WTC11 (cell line): ENCODE data around the gene CLDN20. TPM values are rescaled to one million over a fixed set of nuclear protein-coding genes. Genes with fewer than 3 reads are reported as not detected.
A peak's percentile ranks its signal among the peaks of the same experiment; 100 is the strongest.

Experiments used
- ATAC-seq: fragments of 200-7000 bp; cut with Tn5 transposase; 2 replicates; pipeline ENCODE4 v1.10.0; 2021; ENCODE audit warnings: mild to moderate bottlenecking, moderate library complexity
- CTCF ChIA-PET: fragments of 300-600 bp; sonication (Branson Sonifier 250); formaldehyde crosslinking; loops from one replicate; lab custom pipeline; 2021; ENCODE audit warnings: antibody characterized with exemption; lab: Charles Lee
- POLR2A ChIA-PET: fragments of 350-600 bp; sonication (Branson Sonifier 250); formaldehyde crosslinking; loops from one replicate; lab custom pipeline; 2021; ENCODE audit warnings: antibody characterized with exemption; lab: Charles Lee
- DNase-seq: peaks from one replicate; pipeline ENCODE4 v3.0.0; 2021; ENCODE audit warnings: low spot score
- H3K27ac Mint-ChIP-seq: 2 replicates; pipeline ENCODE4 v1.8.0; 2021; ENCODE audit warnings: mixed read lengths
- H3K27me3 Mint-ChIP-seq: 2 replicates; pipeline ENCODE4 v1.8.0; 2021; ENCODE audit warnings: low read depth, mild to moderate bottlenecking, moderate library complexity, mixed read lengths
- H3K36me3 Mint-ChIP-seq: 2 replicates; pipeline ENCODE4 v1.8.0; 2021; ENCODE audit warnings: mixed read lengths
- H3K4me1 Mint-ChIP-seq: 2 replicates; pipeline ENCODE4 v1.8.0; 2022; ENCODE audit warnings: mixed read lengths
- H3K4me3 Mint-ChIP-seq: 2 replicates; pipeline ENCODE4 v1.8.0; 2021; ENCODE audit warnings: mild to moderate bottlenecking, moderate library complexity, mixed read lengths
- H3K9me3 Mint-ChIP-seq: 2 replicates; pipeline ENCODE4 v1.8.0; 2021; ENCODE audit warnings: mixed read lengths
- GTF2I ChIP-seq: fragments of 250-450 bp; sonication (Bioruptor Pico); conservative IDR thresholded peaks from 2 replicates; pipeline ENCODE4 v1.4.0; 2021; ENCODE audit warnings: mild to moderate bottlenecking
- JUN ChIP-seq: sonication (generic); formaldehyde crosslinking; IDR thresholded peaks from 2 replicates; pipeline ENCODE4 v1.8.0; 2023; ENCODE audit warnings: mild to moderate bottlenecking, missing genetic modification reagents
- NFYB ChIP-seq: sonication (generic); formaldehyde crosslinking; conservative IDR thresholded peaks from 2 replicates; pipeline ENCODE4 v1.8.0; 2022; ENCODE audit warnings: low read depth, missing genetic modification reagents
- NR1H2 ChIP-seq: sonication (generic); formaldehyde crosslinking; IDR thresholded peaks from 2 replicates; pipeline ENCODE4 v1.9.0; 2021; ENCODE audit warnings: mild to moderate bottlenecking, moderate library complexity, missing genetic modification reagents
- NR2C2 ChIP-seq: sonication (generic); formaldehyde crosslinking; IDR thresholded peaks from 2 replicates; pipeline ENCODE4 v1.8.0; 2022; ENCODE audit warnings: mild to moderate bottlenecking, missing genetic modification reagents
- OVOL2 ChIP-seq: fragments of 250-450 bp; sonication (Bioruptor Pico); IDR thresholded peaks from 2 replicates; pipeline ENCODE4 v1.9.0; 2021; ENCODE audit warnings: mild to moderate bottlenecking, borderline replicate concordance
- TCF7 ChIP-seq: sonication (generic); formaldehyde crosslinking; IDR thresholded peaks from 2 replicates; pipeline ENCODE4 v1.8.0; 2022; ENCODE audit warnings: mild to moderate bottlenecking, low read depth, missing genetic modification reagents, moderate library complexity
- ZNF121 ChIP-seq: sonication (generic); formaldehyde crosslinking; IDR thresholded peaks from 2 replicates; pipeline ENCODE4 v1.8.0; 2023; ENCODE audit warnings: missing genetic modification reagents
- ZNF396 ChIP-seq: fragments of 250-450 bp; sonication (Bioruptor Pico); IDR thresholded peaks from 2 replicates; pipeline ENCODE4 v1.8.0; 2021; ENCODE audit warnings: mild to moderate bottlenecking, moderate library complexity, borderline replicate concordance
- ZNF423 ChIP-seq: fragments of 250-450 bp; sonication (Bioruptor Pico); IDR thresholded peaks from 2 replicates; pipeline ENCODE4 v2.1.2; 2022; ENCODE audit warnings: mild to moderate bottlenecking, moderate library complexity
- ZNF671 ChIP-seq: fragments of 250-450 bp; sonication (Bioruptor Pico); IDR thresholded peaks from 2 replicates; pipeline ENCODE4 v1.8.0; 2021; ENCODE audit warnings: mild to moderate bottlenecking
- total RNA-seq: library from RNA; stranded (reverse); gene quantifications from 3 replicates; pipeline ENCODE4 v1.2.3, GENCODE V29; 2021
- TF ChIP-seq, protein P1 (sequence below): sonication (generic); formaldehyde crosslinking; IDR thresholded peaks from 2 replicates; pipeline ENCODE4 v1.8.0; 2023; ENCODE audit warnings: mild to moderate bottlenecking, missing genetic modification reagents
- TF ChIP-seq, protein P2 (sequence below): fragments of 250-450 bp; sonication (Bioruptor Pico); IDR thresholded peaks from 2 replicates; pipeline ENCODE4 v1.9.0; 2021; ENCODE audit warnings: mild to moderate bottlenecking
- TF ChIP-seq, protein P3 (sequence below): sonication (generic); formaldehyde crosslinking; IDR thresholded peaks from 2 replicates; pipeline ENCODE4 v1.8.0; 2023; ENCODE audit warnings: missing genetic modification reagents
- TF ChIP-seq, protein P4 (sequence below): sonication (generic); formaldehyde crosslinking; IDR thresholded peaks from 2 replicates; pipeline ENCODE4 v1.8.0; 2022; ENCODE audit warnings: mild to moderate bottlenecking, missing genetic modification reagents
- TF ChIP-seq, protein P5 (sequence below): sonication (generic); formaldehyde crosslinking; IDR thresholded peaks from 2 replicates; pipeline ENCODE4 v1.8.1; 2023; ENCODE audit warnings: mild to moderate bottlenecking, moderate library complexity, missing genetic modification reagents
- TF ChIP-seq, protein P6 (sequence below): sonication (generic); formaldehyde crosslinking; IDR thresholded peaks from 2 replicates; pipeline ENCODE4 v1.8.1; 2022; ENCODE audit warnings: mild to moderate bottlenecking, moderate library complexity, missing genetic modification reagents

CLDN20 gene
- total RNA-seq, 1 experiment from 2014 or later: not detected

DNA sequence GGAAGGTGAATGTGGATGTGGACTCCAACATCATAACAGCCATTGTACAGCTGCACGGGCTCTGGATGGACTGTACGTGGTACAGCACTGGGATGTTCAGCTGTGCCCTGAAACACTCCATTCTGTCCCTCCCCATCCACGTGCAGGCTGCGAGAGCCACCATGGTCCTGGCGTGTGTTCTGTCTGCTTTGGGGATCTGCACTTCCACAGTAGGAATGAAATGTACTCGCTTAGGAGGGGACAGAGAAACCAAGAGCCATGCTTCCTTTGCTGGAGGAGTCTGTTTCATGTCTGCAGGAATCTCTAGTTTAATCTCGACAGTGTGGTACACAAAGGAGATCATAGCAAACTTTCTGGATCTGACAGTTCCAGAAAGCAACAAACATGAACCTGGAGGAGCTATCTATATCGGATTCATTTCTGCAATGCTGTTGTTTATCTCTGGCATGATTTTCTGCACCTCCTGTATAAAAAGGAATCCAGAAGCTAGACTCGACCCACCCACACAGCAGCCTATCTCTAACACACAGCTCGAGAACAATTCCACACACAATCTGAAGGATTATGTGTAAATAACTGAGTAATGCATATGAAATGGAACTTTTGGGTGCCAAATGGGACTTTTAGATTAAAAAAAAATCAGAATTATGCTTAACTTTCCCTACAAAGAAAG lies 12.1 kb downstream of the CLDN20 start:
- DNase-seq (no peak), ATAC-seq (no peak)
- Mint-ChIP-seq H3K27ac (peak overlapping the region; percentile 69; the same call in 1 of the 2 replicates), H3K27me3 (no peaks in the 10 kb centered on the region), H3K4me3 (no peak overlapping the region), H3K36me3 (peaks cover 22% of the 10 kb centered on the region), H3K4me1 (peaks cover 20% of the 10 kb centered on the region), H3K9me3 (no peaks in the 10 kb centered on the region)
- TF ChIP-seq GTF2I (CRISPR knock-in tag) (no peak), NFYB (CRISPR knock-in tag) (no peak), NR1H2 (CRISPR knock-in tag) (no peak), ZNF423 (CRISPR knock-in tag) (no peak), ZNF396 (CRISPR knock-in tag) (no peak), ZNF671 (CRISPR knock-in tag) (no peak), TCF7 (CRISPR knock-in tag) (no peak), JUN (CRISPR knock-in tag) (no peak), OVOL2 (CRISPR knock-in tag) (no peak), NR2C2 (no peak), ZNF121 (CRISPR knock-in tag) (no peak)
- TF ChIP-seq, protein P1, sequence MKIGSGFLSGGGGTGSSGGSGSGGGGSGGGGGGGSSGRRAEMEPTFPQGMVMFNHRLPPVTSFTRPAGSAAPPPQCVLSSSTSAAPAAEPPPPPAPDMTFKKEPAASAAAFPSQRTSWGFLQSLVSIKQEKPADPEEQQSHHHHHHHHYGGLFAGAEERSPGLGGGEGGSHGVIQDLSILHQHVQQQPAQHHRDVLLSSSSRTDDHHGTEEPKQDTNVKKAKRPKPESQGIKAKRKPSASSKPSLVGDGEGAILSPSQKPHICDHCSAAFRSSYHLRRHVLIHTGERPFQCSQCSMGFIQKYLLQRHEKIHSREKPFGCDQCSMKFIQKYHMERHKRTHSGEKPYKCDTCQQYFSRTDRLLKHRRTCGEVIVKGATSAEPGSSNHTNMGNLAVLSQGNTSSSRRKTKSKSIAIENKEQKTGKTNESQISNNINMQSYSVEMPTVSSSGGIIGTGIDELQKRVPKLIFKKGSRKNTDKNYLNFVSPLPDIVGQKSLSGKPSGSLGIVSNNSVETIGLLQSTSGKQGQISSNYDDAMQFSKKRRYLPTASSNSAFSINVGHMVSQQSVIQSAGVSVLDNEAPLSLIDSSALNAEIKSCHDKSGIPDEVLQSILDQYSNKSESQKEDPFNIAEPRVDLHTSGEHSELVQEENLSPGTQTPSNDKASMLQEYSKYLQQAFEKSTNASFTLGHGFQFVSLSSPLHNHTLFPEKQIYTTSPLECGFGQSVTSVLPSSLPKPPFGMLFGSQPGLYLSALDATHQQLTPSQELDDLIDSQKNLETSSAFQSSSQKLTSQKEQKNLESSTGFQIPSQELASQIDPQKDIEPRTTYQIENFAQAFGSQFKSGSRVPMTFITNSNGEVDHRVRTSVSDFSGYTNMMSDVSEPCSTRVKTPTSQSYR (CRISPR knock-in tag): no peak
- TF ChIP-seq, protein P2, sequence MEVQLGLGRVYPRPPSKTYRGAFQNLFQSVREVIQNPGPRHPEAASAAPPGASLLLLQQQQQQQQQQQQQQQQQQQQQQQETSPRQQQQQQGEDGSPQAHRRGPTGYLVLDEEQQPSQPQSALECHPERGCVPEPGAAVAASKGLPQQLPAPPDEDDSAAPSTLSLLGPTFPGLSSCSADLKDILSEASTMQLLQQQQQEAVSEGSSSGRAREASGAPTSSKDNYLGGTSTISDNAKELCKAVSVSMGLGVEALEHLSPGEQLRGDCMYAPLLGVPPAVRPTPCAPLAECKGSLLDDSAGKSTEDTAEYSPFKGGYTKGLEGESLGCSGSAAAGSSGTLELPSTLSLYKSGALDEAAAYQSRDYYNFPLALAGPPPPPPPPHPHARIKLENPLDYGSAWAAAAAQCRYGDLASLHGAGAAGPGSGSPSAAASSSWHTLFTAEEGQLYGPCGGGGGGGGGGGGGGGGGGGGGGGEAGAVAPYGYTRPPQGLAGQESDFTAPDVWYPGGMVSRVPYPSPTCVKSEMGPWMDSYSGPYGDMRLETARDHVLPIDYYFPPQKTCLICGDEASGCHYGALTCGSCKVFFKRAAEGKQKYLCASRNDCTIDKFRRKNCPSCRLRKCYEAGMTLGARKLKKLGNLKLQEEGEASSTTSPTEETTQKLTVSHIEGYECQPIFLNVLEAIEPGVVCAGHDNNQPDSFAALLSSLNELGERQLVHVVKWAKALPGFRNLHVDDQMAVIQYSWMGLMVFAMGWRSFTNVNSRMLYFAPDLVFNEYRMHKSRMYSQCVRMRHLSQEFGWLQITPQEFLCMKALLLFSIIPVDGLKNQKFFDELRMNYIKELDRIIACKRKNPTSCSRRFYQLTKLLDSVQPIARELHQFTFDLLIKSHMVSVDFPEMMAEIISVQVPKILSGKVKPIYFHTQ (CRISPR knock-in tag): no peak
- TF ChIP-seq, protein P3, sequence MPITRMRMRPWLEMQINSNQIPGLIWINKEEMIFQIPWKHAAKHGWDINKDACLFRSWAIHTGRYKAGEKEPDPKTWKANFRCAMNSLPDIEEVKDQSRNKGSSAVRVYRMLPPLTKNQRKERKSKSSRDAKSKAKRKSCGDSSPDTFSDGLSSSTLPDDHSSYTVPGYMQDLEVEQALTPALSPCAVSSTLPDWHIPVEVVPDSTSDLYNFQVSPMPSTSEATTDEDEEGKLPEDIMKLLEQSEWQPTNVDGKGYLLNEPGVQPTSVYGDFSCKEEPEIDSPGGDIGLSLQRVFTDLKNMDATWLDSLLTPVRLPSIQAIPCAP (CRISPR knock-in tag): no peak
- TF ChIP-seq, protein P4, sequence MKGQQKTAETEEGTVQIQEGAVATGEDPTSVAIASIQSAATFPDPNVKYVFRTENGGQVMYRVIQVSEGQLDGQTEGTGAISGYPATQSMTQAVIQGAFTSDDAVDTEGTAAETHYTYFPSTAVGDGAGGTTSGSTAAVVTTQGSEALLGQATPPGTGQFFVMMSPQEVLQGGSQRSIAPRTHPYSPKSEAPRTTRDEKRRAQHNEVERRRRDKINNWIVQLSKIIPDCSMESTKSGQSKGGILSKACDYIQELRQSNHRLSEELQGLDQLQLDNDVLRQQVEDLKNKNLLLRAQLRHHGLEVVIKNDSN (CRISPR knock-in tag): no peak
- TF ChIP-seq, protein P5, sequence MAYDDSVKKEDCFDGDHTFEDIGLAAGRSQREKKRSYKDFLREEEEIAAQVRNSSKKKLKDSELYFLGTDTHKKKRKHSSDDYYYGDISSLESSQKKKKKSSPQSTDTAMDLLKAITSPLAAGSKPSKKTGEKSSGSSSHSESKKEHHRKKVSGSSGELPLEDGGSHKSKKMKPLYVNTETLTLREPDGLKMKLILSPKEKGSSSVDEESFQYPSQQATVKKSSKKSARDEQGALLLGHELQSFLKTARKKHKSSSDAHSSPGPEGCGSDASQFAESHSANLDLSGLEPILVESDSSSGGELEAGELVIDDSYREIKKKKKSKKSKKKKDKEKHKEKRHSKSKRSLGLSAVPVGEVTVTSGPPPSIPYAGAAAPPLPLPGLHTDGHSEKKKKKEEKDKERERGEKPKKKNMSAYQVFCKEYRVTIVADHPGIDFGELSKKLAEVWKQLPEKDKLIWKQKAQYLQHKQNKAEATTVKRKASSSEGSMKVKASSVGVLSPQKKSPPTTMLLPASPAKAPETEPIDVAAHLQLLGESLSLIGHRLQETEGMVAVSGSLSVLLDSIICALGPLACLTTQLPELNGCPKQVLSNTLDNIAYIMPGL (CRISPR knock-in tag): no peak
- TF ChIP-seq, protein P6, sequence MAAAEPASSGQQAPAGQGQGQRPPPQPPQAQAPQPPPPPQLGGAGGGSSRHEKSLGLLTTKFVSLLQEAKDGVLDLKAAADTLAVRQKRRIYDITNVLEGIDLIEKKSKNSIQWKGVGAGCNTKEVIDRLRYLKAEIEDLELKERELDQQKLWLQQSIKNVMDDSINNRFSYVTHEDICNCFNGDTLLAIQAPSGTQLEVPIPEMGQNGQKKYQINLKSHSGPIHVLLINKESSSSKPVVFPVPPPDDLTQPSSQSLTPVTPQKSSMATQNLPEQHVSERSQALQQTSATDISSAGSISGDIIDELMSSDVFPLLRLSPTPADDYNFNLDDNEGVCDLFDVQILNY (CRISPR knock-in tag): no peak
- CTCF ChIA-PET: interaction anchor here (0.7 kb wide), 1 partner anchor 28 kb away, joined by 4 read pairs; no protein-coding TSS in a partner anchor
- POLR2A ChIA-PET: no interaction called here
